B cell (primary cell): ENCODE results near the gene GC.

Experiments used
- EZH2 ChIP-seq: IDR thresholded peaks from 2 replicates; pipeline ENCODE4 v1.6.1; 2012; ENCODE audit warnings: borderline replicate concordance, low read depth, mild to moderate bottlenecking, moderate library complexity, low read length; ENCODE audit not compliant: insufficient read depth, poor library complexity, severe bottlenecking
- TF ChIP-seq, protein P1 (sequence below): fragments of 200-600 bp; IDR thresholded peaks from one replicate; pipeline ENCODE4 v1.8.0; 2022; ENCODE audit warnings: antibody characterized with exemption, mild to moderate bottlenecking

DNA sequence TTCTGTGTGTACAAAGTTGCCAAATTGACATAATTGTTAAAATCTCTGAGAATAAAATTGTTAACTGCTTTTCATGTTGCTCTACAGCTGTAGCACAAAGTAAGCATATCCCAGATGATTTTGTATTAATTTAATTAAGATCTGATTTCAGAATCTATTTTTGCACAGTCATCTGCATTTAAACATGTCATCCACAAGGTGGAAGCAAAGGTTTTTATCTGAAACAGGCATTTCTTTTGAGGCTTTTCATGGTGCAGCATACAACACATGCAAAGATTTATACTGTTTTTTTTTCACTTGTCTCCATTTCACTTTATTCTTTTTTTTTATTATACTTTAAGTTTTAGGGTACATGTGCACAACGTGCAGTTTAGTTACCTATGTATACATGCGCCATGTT, 51.2 kb downstream of the GC start:
- TF ChIP-seq, protein P1, sequence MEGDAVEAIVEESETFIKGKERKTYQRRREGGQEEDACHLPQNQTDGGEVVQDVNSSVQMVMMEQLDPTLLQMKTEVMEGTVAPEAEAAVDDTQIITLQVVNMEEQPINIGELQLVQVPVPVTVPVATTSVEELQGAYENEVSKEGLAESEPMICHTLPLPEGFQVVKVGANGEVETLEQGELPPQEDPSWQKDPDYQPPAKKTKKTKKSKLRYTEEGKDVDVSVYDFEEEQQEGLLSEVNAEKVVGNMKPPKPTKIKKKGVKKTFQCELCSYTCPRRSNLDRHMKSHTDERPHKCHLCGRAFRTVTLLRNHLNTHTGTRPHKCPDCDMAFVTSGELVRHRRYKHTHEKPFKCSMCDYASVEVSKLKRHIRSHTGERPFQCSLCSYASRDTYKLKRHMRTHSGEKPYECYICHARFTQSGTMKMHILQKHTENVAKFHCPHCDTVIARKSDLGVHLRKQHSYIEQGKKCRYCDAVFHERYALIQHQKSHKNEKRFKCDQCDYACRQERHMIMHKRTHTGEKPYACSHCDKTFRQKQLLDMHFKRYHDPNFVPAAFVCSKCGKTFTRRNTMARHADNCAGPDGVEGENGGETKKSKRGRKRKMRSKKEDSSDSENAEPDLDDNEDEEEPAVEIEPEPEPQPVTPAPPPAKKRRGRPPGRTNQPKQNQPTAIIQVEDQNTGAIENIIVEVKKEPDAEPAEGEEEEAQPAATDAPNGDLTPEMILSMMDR = no peak
- TF ChIP-seq EZH2 = no peak
